ENCODE results near the gene RBCK1.
A peak's percentile ranks its signal among the peaks of the same experiment; 100 is the strongest.

Gene RBCK1

GRCh38 chr20:396619-397431 lies 11.3 kb upstream of the RBCK1 start:
- DNase-seq (ENCODE audit: insufficient read length, low spot score), result no peak
- no peak for FAIRE-seq

- no peak for FAIRE-seq
- no peak for DNase-seq (ENCODE audit: insufficient read length, low spot score)
Measured at GRCh38 chr20:397432-398237, 10.5 kb upstream of the RBCK1 start.

- DNase-seq (ENCODE audit: insufficient read length, low spot score), result no peak
- FAIRE-seq, result no peak
Measured at GRCh38 chr20:399182-399707, 8.9 kb upstream of the RBCK1 start.

- no peak for FAIRE-seq
- DNase-seq (ENCODE audit: insufficient read length, low spot score), result no peak
Measured at GRCh38 chr20:400128-400453, 8.0 kb upstream of the RBCK1 start.

GRCh38 chr20:400454-401275 lies 7.4 kb upstream of the RBCK1 start:
- FAIRE-seq (no peak), DNase-seq (ENCODE audit: insufficient read length, low spot score) (no peak)

GRCh38 chr20:401682-402495 lies 6.2 kb upstream of the RBCK1 start:
- no peak for FAIRE-seq
- DNase-seq (ENCODE audit: insufficient read length, low spot score), result no peak

- no peak for FAIRE-seq
- DNase-seq (ENCODE audit: insufficient read length, low spot score), result no peak
Measured at GRCh38 chr20:402496-402885, 5.6 kb upstream of the RBCK1 start.

- DNase-seq (ENCODE audit: insufficient read length, low spot score) (no peak), FAIRE-seq (no peak)
Measured at GRCh38 chr20:402898-403581, 5.1 kb upstream of the RBCK1 start.

GRCh38 chr20:403582-403957 lies 4.5 kb upstream of the RBCK1 start:
- no peak for DNase-seq (ENCODE audit: insufficient read length, low spot score)
- no peak for FAIRE-seq

GRCh38 chr20:404088-404487 lies 4.0 kb upstream of the RBCK1 start:
- FAIRE-seq (no peak), DNase-seq (ENCODE audit: insufficient read length, low spot score) (no peak)

GRCh38 chr20:406200-407132 lies 1.6 kb upstream of the RBCK1 start:
- DNase-seq (ENCODE audit: insufficient read length, low spot score), result no peak
- no peak for FAIRE-seq

- peak; percentile 87 for FAIRE-seq
- peak; percentile 87 for DNase-seq (ENCODE audit: insufficient read length, low spot score)
Measured at GRCh38 chr20:407133-407952, 756 bp upstream of the RBCK1 start.

- DNase-seq (ENCODE audit: insufficient read length, low spot score) (no peak), FAIRE-seq (peak; percentile 72)
Measured at GRCh38 chr20:408843-409696, 971 bp downstream of the RBCK1 start.

- DNase-seq (ENCODE audit: insufficient read length, low spot score), result no peak
- no peak for FAIRE-seq
Measured at GRCh38 chr20:409697-410559, 1.8 kb downstream of the RBCK1 start.

- FAIRE-seq, result no peak
- DNase-seq (ENCODE audit: insufficient read length, low spot score), result no peak
Measured at GRCh38 chr20:412081-412480, 4.0 kb downstream of the RBCK1 start.

GRCh38 chr20:414161-414560 lies 6.1 kb downstream of the RBCK1 start:
- no peak for FAIRE-seq
- no peak for DNase-seq (ENCODE audit: insufficient read length, low spot score)

All from GM19239 (cell line).